Measurements from ENCODE around the gene LSM6.
A peak's percentile ranks its signal among the peaks of the same experiment; 100 is the strongest.

The LSM6 gene

GRCh38 chr4:146175541-146176453, at the start of gene LSM6:
TSS of gene LSM6 (plus strand) at chr4:146175718. CDS start at chr4:146182922, 7,204 bp downstream.
- peak; percentile 89 for DNase-seq (ENCODE audit: low read depth)

GRCh38 chr4:146132445-146132844, 43.1 kb upstream of the LSM6 start:
- no peak for DNase-seq (ENCODE audit: low read depth)

- no peak for DNase-seq (ENCODE audit: low read depth)
Measured at GRCh38 chr4:146134761-146135445, 40.6 kb upstream of the LSM6 start.

- no peak for DNase-seq (ENCODE audit: low read depth)
Measured at GRCh38 chr4:146135941-146136340, 39.6 kb upstream of the LSM6 start.

- no peak for DNase-seq (ENCODE audit: low read depth)
Measured at GRCh38 chr4:146142768-146143167, 32.8 kb upstream of the LSM6 start.

GRCh38 chr4:146143888-146144287, 31.6 kb upstream of the LSM6 start:
- DNase-seq (ENCODE audit: low read depth) = no peak

GRCh38 chr4:146146918-146147317, 28.6 kb upstream of the LSM6 start:
- DNase-seq (ENCODE audit: low read depth) = no peak

- DNase-seq (ENCODE audit: low read depth) = no peak
Measured at GRCh38 chr4:146148021-146148420, 27.5 kb upstream of the LSM6 start.

- DNase-seq (ENCODE audit: low read depth) = no peak
Measured at GRCh38 chr4:146154057-146154456, 21.5 kb upstream of the LSM6 start.

- no peak for DNase-seq (ENCODE audit: low read depth)
Measured at GRCh38 chr4:146155152-146155724, 20.3 kb upstream of the LSM6 start.

GRCh38 chr4:146158036-146158745, 17.3 kb upstream of the LSM6 start:
- DNase-seq (ENCODE audit: low read depth) = no peak

GRCh38 chr4:146159384-146160058, 16.0 kb upstream of the LSM6 start:
- DNase-seq (ENCODE audit: low read depth) = no peak

- no peak for DNase-seq (ENCODE audit: low read depth)
Measured at GRCh38 chr4:146161243-146161642, 14.3 kb upstream of the LSM6 start.

- DNase-seq (ENCODE audit: low read depth) = no peak
Measured at GRCh38 chr4:146165221-146165620, 10.3 kb upstream of the LSM6 start.

GRCh38 chr4:146165840-146166239, 9.7 kb upstream of the LSM6 start:
- peak; percentile 70 for DNase-seq (ENCODE audit: low read depth)

GRCh38 chr4:146170149-146170548, 5.4 kb upstream of the LSM6 start:
- no peak for DNase-seq (ENCODE audit: low read depth)

- no peak for DNase-seq (ENCODE audit: low read depth)
Measured at GRCh38 chr4:146176891-146177290, 1.4 kb downstream of the LSM6 start.

GRCh38 chr4:146178126-146178525, 2.6 kb downstream of the LSM6 start:
- DNase-seq (ENCODE audit: low read depth) = no peak

- no peak for DNase-seq (ENCODE audit: low read depth)
Measured at GRCh38 chr4:146179784-146180370, 4.4 kb downstream of the LSM6 start.

- no peak for DNase-seq (ENCODE audit: low read depth)
Measured at GRCh38 chr4:146182443-146182842, 6.9 kb downstream of the LSM6 start.

- DNase-seq (ENCODE audit: low read depth) = no peak
Measured at GRCh38 chr4:146183209-146183608, 7.7 kb downstream of the LSM6 start.
